OCI-LY7 (cell line): Measurements from ENCODE around the gene CRY1. TPM values are rescaled to one million over a fixed set of nuclear protein-coding genes. Genes with fewer than 3 reads are reported as not detected.

Experiments
- BruUV-seq: library from RNA; stranded (reverse); fragments of 400-500 nt; replicated peaks from 2 replicates; lab custom pipeline; 2021; lab: Mats Ljungman, UMichigan
- CTCF ChIA-PET: fragments of 300-600 bp; sonication (Branson Sonifier 250); formaldehyde crosslinking; loops from one replicate; lab custom pipeline; 2022; ENCODE audit warnings: antibody characterized with exemption; ENCODE audit not compliant: unreplicated experiment; lab: Charles Lee
- POLR2A ChIA-PET: fragments of 300-600 bp; sonication (Branson Sonifier 250); formaldehyde crosslinking; loops from one replicate; lab custom pipeline; 2022; ENCODE audit warnings: antibody characterized with exemption; lab: Charles Lee
- DNase-seq: peaks from one replicate; pipeline ENCODE4 v3.0.0-alpha.2; 2015; ENCODE audit warnings: low spot score
- H2AFZ ChIP-seq: fragments of 200-600 bp; sonication (generic), shearing (Covaris generic); 2 replicates; pipeline ENCODE4 v1.6.1; 2014; ENCODE audit warnings: mild to moderate bottlenecking, antibody characterized with exemption, low read length, moderate library complexity
- H3K27ac ChIP-seq: fragments of 200-600 bp; sonication (generic); 2 replicates; pipeline ENCODE4 v1.5.1; 2014; ENCODE audit warnings: mixed run types, low read depth, mild to moderate bottlenecking, moderate library complexity, low read length, inconsistent platforms; ENCODE audit not compliant: poor library complexity, severe bottlenecking
- H3K36me3 ChIP-seq: fragments of 200-600 bp; sonication (generic); 2 replicates; pipeline ENCODE4 v1.6.1; 2014; ENCODE audit warnings: mild to moderate bottlenecking, antibody characterized with exemption, low read length, moderate library complexity, mixed read lengths; ENCODE audit not compliant: insufficient read depth
- H3K4me1 ChIP-seq: fragments of 200-600 bp; sonication (generic); 2 replicates; pipeline ENCODE4 v1.5.1; 2014; ENCODE audit warnings: mild to moderate bottlenecking, low read length; ENCODE audit not compliant: insufficient read depth, poor library complexity, severe bottlenecking
- H3K4me2 ChIP-seq: fragments of 200-600 bp; sonication (generic); 2 replicates; pipeline ENCODE4 v1.6.1; 2014; ENCODE audit warnings: mild to moderate bottlenecking, low read length
- H3K4me3 ChIP-seq: fragments of 200-600 bp; sonication (generic); 2 replicates; pipeline ENCODE4 v1.5.1; 2014; ENCODE audit warnings: mild to moderate bottlenecking, low read depth, low read length; ENCODE audit not compliant: poor library complexity, severe bottlenecking
- H3K79me2 ChIP-seq: fragments of 200-600 bp; sonication (generic); 2 replicates; pipeline ENCODE4 v1.6.1; 2016; ENCODE audit warnings: low read depth, mild to moderate bottlenecking, low read length, moderate library complexity, mixed read lengths; ENCODE audit not compliant: insufficient read depth
- H3K9me2 ChIP-seq: fragments of 200-600 bp; sonication (generic); 2 replicates; pipeline ENCODE4 v1.6.1; 2016; ENCODE audit warnings: mild to moderate bottlenecking, low read length, mixed read lengths; ENCODE audit not compliant: insufficient read depth
- H3K9me3 ChIP-seq: fragments of 200-600 bp; sonication (generic); 2 replicates; pipeline ENCODE4 v1.6.1; 2014; ENCODE audit warnings: mild to moderate bottlenecking, mixed run types, low read length, mixed read lengths
- H4K20me1 ChIP-seq: fragments of 200-600 bp; sonication (generic); 2 replicates; pipeline ENCODE4 v1.6.1; 2014; ENCODE audit warnings: mild to moderate bottlenecking, antibody characterized with exemption, low read length, moderate library complexity, mixed read lengths; ENCODE audit not compliant: insufficient read depth
- EZH2phosphoT487 ChIP-seq: fragments of 200-600 bp; sonication (generic); IDR thresholded peaks from 2 replicates; pipeline ENCODE4 v1.6.1; 2018; ENCODE audit warnings: low read depth, borderline replicate concordance, mild to moderate bottlenecking, mixed run types, antibody characterized with exemption, low read length, moderate library complexity, mixed read lengths
- intact Hi-C: fragments of 100-400 bp; cut with micrococcal nuclease; formaldehyde crosslinking; loops from one replicate; pipeline ENCODE4 v1.10.0; 2022; ENCODE audit not compliant: unreplicated experiment
- total RNA-seq, 2 experiments: library from RNA; depleted of rRNA in 1 of 2; stranded (reverse); fragments of >200 nt in 1 of 2; shearing (Covaris generic) in 1 of 2; gene quantifications; 2 replicates each; pipeline ENCODE4 v1.2.3, GENCODE V29; 2014 to 2022
- TF ChIP-seq, protein P1 (sequence below): fragments of 200-600 bp; sonication (generic); conservative IDR thresholded peaks from 2 replicates; pipeline ENCODE4 v1.5.1; 2014; ENCODE audit warnings: mild to moderate bottlenecking, antibody characterized with exemption, low read length, moderate library complexity, mixed read lengths

Gene CRY1
- total RNA-seq, 2 experiments from 2014 or later = not detected

DNA sequence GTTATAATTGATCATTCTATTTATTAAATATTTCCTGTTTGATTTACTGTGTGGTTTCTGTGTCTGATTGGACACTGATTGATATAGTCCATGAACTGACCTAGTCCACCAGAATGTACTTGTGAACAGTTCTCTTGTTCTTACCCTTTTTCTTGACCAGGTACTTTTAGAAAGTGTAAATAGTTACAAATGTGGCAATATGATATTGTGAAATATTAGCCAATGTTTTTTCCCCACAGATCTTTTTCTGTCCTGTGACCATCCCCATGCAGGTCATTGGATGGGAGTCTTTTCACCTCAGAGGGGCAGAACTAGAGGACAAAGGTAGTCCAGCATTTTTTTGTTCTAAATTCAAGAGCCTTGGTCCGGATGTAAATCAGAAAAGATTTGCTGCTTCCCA lies 8.3 kb upstream of the CRY1 start:
- Histone ChIP-seq H3K79me2 (no peaks in the 10 kb centered on the region), H3K4me2 (no peak overlapping the region), H2AFZ (no peak overlapping the region), H3K4me3 (no peak overlapping the region), H3K9me2 (no peaks in the 10 kb centered on the region), H3K36me3 (no peaks in the 10 kb centered on the region), H3K4me1 (no peaks in the 10 kb centered on the region), H3K9me3 (no peaks in the 10 kb centered on the region), H3K27ac (no peak overlapping the region), H4K20me1 (no peaks in the 10 kb centered on the region)
- no peak for DNase-seq
- POLR2A ChIA-PET = no interaction called here
- CTCF ChIA-PET = no interaction called here
- TF ChIP-seq EZH2phosphoT487 = no peak
- TF ChIP-seq, protein P1, sequence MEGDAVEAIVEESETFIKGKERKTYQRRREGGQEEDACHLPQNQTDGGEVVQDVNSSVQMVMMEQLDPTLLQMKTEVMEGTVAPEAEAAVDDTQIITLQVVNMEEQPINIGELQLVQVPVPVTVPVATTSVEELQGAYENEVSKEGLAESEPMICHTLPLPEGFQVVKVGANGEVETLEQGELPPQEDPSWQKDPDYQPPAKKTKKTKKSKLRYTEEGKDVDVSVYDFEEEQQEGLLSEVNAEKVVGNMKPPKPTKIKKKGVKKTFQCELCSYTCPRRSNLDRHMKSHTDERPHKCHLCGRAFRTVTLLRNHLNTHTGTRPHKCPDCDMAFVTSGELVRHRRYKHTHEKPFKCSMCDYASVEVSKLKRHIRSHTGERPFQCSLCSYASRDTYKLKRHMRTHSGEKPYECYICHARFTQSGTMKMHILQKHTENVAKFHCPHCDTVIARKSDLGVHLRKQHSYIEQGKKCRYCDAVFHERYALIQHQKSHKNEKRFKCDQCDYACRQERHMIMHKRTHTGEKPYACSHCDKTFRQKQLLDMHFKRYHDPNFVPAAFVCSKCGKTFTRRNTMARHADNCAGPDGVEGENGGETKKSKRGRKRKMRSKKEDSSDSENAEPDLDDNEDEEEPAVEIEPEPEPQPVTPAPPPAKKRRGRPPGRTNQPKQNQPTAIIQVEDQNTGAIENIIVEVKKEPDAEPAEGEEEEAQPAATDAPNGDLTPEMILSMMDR = no peak
- no TSS peak for BruUV-seq
- intact Hi-C loops = no loop called here

DNA sequence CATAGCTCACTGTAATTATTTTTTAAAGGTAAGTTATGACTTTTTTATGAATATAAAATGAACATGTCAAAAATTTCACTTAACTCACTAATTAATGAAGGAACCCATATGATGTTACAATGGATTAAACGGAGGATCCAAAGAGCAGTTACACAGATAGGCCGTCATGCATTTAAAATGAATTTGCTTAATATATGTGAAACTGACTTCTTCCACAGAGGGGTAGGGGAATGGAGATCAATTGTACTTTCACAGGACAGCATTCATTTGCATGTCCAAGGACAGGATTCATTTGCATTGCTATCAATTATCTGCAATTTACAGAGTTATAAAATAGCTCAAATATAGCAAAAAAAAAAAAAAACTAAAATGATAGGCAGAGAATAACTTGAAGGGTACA lies 6.6 kb upstream of the CRY1 start:
- DNase-seq = no peak
- H4K20me1 ChIP-seq = no peaks in the 10 kb centered on the region
- H3K4me3 ChIP-seq = no peak overlapping the region
- no peaks in the 10 kb centered on the region for H3K4me1 ChIP-seq
- no peaks in the 10 kb centered on the region for H3K9me3 ChIP-seq
- H3K79me2 ChIP-seq = no peaks in the 10 kb centered on the region
- POLR2A ChIA-PET = interaction anchor here (0.6 kb wide), 1 partner anchor 116 kb away, joined by 3 read pairs; no protein-coding TSS in a partner anchor
- intact Hi-C loops = no loop called here
- H3K4me2 ChIP-seq = no peak overlapping the region
- TF ChIP-seq, protein P1 = no peak
- TF ChIP-seq EZH2phosphoT487 = no peak
- no peak overlapping the region for H2AFZ ChIP-seq
- CTCF ChIA-PET = no interaction called here
- no peaks in the 10 kb centered on the region for H3K36me3 ChIP-seq
- H3K9me2 ChIP-seq = no peaks in the 10 kb centered on the region
- H3K27ac ChIP-seq = no peak overlapping the region
- no TSS peak for BruUV-seq

DNA sequence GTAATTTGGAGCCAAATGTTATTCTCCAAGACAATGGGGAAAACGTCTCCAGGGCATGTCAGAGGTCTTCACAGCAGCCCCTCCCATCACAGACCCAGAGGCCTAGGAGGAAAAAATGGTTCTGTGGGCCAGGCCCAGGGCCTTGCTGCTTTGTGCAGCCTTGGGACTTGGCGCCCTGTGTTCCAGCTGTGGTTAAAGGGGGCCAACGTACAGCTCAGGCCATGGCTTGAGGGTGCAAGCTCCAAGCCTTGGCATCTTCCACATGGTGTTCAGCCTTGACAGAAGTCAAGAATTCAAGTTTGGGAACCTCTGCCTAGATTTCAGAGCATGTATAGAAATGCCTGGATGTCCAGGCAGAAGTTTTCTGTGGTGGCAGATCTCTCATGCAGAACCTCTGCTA lies 3.2 kb upstream of the CRY1 start:
- intact Hi-C loops = no loop called here
- TF ChIP-seq EZH2phosphoT487 = no peak
- TF ChIP-seq, protein P1 = no peak
- H2AFZ ChIP-seq = no peak overlapping the region
- DNase-seq = no peak
- no peaks in the 10 kb centered on the region for H3K36me3 ChIP-seq
- no peaks in the 10 kb centered on the region for H3K79me2 ChIP-seq
- H3K9me2 ChIP-seq = no peaks in the 10 kb centered on the region
- ChIA-PET CTCF (no interaction called here), POLR2A (no interaction called here)
- H3K4me2 ChIP-seq = no peak overlapping the region
- no peaks in the 10 kb centered on the region for H3K9me3 ChIP-seq
- H3K4me1 ChIP-seq = no peaks in the 10 kb centered on the region
- no peak overlapping the region for H3K27ac ChIP-seq
- no peaks in the 10 kb centered on the region for H4K20me1 ChIP-seq
- no TSS peak for BruUV-seq
- H3K4me3 ChIP-seq = no peak overlapping the region
